Lower leg skin (tissue), 3 donors: ENCODE results near the gene JAK2.
"Not testable (repeated sequence)": the region's sequence is repeated elsewhere in the genome, so short reads cannot be mapped to it uniquely, and the experiment has no call there.

Source experiments
- CTCF ChIP-seq, 3 donors: fragments of 450-650 bp; IDR thresholded peaks; one replicate each; pipeline ENCODE4 v1.5.1; 2016; ENCODE audit warnings: antibody characterized with exemption in 3 of 3, mild to moderate bottlenecking in 3 of 3, moderate library complexity in 2 of 3
- POLR2A ChIP-seq, 2 donors: fragments of 450-650 bp; IDR thresholded peaks; one replicate each; pipeline ENCODE4 v1.6.1; 2016 to 2017; ENCODE audit warnings: antibody characterized with exemption in 2 of 2, mild to moderate bottlenecking in 1 of 2, moderate library complexity in 1 of 2

DNA sequence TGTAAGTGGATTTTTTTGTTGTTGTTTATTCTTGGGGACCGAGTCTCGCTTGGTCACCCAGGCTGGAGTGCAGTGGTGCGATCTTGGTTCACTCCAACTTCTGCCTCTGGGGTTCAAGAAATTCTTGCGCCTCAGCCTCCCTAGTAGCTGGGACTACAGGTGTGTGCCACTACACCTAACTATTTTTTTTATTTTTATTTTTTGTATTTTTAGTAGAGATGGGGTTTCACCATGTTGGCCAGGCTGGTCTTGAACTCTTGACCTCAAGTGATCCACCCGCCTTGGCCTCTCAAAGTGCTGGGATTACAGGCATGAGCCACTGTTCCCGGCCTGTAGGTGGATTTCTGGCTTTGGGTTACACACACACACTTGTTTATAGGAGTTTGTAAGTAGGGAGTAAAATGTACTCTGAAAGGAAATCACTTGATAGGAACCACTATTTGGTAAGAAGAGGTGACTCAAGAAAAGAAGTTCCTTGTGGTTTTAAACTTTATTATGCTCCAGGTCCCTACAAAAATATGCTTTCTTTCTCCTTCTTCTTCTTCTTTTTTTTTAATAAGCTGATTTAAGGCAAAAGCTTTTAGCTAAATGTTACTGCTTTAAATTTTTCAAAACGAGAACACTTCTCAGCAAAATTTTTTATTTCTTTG, 42.9 kb upstream of the JAK2 start:
- TF ChIP-seq CTCF, POLR2A (IDR thresholded peaks at IDR 0.05): not testable (repeated sequence)
